HG02884 (cell line): Measurements from ENCODE around the gene SHLD1.

Experiments used
- ATAC-seq: cut with Tn5 transposase; IDR thresholded peaks from one replicate; pipeline ENCODE4 v1.9.1; 2021; ENCODE audit warnings: mild to moderate bottlenecking, moderate library complexity; ENCODE audit not compliant: unreplicated experiment

SHLD1 gene

DNA sequence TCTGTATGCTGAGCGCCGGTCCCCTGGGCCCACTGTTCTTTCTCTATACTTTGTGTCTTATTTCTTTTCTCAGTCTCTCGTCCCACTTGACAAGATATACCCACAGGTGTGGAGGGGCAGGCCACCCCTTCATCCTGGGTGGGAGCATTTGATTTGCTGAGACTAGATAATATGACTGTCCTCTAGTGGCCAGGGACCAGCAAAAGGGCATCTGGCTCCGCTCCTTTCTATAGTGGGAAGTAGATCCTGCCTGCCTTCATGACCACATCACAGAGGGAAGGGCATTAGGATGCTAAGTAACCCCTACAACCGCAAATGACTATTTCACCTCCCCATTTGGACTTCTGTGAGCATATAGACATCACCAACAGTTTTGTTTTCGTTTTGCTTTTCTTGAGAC lies 135.7 kb downstream of the SHLD1 start:
- no peak for ATAC-seq

DNA sequence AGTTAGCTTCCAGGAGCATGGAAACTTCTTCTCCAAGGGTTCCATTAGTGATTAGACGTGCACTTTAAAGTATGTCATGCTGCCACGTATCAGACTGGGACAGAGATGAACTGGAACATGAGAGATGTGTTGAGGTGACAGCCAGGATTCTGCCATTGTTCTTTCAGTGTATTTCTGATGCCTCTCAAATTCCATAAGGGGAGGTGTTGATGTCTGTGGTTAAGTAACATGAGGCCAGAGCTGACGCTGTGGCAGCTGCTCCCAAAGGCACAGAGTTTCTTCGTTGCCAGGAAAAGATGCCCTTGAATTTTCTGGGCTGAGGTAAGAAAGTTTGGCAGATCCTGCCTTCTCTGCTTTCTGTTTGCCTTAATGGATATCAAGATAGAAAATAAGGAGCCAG lies 136.6 kb downstream of the SHLD1 start:
- no peak for ATAC-seq

DNA sequence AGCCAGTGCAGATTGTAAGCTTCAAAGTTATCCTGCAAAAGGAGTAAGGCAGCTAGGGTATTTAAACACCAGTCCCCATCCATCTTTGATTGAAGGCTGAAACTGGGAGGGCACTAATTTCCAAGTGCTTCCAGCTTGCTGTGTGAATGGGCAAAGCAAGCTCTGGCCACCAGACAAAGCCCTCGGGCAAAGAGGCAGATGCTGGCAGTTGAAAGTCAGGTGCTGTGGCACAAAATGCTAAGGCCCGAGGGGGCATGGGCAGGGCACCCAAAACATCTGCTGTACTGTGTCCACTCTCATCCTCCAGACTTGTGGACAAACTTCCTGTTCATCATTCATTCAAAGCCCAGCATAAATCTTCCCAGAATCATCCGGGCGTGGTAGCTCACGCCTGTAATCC lies 137.2 kb downstream of the SHLD1 start:
- ATAC-seq = no peak

DNA sequence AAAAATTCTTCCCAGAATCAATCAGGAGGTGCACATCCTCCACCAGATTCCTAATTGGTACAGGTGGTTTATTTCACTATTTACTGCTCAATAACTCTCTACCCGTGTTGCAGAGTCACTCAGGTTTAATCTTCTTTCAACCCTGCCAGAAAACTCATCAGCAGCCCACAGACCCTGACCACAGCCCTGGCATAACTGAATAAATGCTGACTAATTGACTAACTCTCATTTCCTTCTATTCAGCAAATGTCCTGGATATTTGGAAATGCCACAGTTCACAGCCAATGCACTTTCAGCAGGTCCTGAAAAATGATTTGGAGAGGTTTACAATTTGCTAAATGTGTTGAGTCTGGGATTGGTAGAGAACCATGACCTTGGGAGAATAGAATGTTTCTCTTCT lies 137.8 kb downstream of the SHLD1 start:
- ATAC-seq = no peak

GRCh38 chr20:5890773-5891441 lies 140.7 kb downstream of the SHLD1 start:
- ATAC-seq = no peak

DNA sequence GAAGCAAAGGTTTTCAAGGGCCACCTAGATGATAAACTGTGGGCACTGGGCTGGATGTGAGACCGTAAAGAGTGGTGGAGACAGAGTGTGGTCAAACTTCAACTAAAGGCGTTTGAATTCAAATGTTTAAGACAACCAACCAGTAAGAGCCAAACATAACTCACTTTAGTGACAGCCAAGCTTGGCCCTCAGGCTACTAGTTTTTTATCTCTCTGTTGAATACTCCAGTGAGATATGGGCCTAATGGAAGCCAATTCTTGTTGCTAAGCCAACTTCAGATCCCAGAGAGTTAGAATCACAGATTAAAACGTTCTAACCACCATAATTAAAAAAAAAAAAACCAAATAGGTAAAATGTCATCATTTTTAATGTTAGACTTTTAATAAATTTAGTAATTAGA lies 142.9 kb downstream of the SHLD1 start:
- no peak for ATAC-seq

GRCh38 chr20:5893621-5894020 lies 143.4 kb downstream of the SHLD1 start:
- no peak for ATAC-seq

DNA sequence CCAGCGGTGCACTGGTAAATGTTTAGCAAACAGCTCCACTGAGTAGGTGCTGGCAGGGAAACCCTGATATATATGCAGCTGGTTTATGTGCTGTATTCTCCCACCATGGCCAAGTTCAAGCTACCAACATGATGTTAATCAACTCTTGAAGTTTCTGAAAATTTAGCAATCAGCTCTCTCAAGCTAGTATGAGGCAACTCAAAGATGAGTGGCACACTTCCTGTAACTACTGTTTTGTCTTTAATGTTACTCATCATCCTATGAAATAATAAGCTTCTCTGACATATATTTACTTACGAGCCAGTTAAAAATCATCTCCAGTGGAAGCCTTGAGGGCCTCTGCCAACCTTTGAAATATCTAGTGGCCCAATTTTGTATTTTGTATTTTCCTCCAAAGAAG lies 145.4 kb downstream of the SHLD1 start:
- ATAC-seq = no peak

- ATAC-seq = no peak
Observed at GRCh38 chr20:5899444-5899843, 149.2 kb downstream of the SHLD1 start.

DNA sequence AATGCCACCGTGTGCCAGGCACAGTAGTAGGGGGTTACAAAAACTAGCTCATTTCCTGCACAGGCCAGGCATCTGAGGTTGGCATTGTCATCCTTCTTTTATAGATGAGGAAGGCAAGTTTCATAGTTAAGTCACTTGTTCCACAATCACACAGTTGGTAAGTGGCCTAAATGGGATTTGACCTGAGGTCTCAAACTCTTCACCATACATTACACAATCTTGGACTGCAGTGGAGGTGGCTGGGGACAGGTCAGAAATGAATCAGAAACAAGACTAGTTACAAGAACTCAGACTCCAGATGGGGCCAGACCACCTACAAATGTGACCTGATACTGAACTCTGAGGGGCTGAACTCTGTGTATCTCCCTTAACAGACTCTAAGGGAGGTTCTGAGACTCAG lies 150.7 kb downstream of the SHLD1 start:
- no peak for ATAC-seq

DNA sequence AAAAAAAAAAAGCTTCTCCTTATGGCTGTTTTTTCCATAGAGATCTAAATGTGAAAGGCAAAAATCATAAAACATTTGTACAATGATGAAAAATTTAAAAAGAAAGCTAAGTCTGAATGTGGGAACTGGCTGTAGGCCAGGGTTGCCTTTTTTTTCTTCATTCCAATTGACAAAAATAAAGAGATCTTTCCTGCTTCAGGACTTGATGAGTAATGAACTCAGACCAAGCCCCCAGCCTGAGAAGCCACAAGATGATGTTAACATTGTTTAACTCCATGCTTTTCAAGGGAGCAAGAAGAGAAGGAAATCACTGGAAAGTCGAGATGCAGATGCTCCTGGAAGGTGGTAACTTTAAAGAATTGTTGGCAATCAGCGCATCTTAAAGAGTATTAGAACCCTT lies 158.8 kb downstream of the SHLD1 start:
- no peak for ATAC-seq

DNA sequence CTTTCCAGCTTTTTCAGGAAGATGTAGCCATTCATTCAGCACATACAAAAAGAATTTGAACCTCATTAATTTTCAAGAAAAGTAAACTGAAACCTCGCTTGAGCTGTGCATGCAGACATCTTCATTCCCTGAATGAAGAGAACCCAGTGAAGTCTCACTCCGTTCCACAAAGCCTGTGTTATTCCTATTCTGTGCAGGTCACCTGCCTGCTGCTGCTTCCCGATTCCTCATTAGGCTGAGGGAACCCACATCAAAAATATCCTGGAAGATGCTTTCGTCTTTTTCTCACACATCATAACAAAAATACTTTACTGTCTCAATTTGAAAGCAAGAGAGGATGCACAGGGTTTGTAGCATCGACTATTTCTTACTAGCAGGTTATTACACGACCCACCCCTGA lies 160.0 kb downstream of the SHLD1 start:
- no peak for ATAC-seq

- ATAC-seq = no peak
Observed at GRCh38 chr20:5913166-5913565, 163.0 kb downstream of the SHLD1 start.
